ENCODE results near the gene IRF2BPL.
"Not testable (repeated sequence)": the region's sequence is repeated elsewhere in the genome, so short reads cannot be mapped to it uniquely, and the experiment has no call there.

DNA sequence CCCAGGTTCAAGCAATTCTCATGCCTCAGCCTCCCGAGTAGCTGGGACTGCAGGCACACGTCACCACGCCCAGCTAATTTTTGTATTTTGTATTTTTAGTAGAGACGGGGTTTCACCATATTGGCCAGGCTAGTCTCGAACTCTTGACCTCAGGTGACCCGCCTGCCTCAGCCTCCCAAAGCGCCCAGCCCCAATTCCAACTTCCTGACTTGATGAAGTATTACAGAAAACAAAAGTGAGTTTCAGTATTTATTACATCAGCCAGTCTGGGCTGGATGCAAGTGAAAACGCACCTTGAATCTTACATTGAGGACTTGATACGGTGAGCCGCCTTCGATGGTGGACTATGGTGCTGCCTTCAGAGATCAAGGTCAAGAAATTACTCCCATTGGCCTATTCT, 7.1 kb downstream of the IRF2BPL start:
- TF ChIP-seq, protein P1, sequence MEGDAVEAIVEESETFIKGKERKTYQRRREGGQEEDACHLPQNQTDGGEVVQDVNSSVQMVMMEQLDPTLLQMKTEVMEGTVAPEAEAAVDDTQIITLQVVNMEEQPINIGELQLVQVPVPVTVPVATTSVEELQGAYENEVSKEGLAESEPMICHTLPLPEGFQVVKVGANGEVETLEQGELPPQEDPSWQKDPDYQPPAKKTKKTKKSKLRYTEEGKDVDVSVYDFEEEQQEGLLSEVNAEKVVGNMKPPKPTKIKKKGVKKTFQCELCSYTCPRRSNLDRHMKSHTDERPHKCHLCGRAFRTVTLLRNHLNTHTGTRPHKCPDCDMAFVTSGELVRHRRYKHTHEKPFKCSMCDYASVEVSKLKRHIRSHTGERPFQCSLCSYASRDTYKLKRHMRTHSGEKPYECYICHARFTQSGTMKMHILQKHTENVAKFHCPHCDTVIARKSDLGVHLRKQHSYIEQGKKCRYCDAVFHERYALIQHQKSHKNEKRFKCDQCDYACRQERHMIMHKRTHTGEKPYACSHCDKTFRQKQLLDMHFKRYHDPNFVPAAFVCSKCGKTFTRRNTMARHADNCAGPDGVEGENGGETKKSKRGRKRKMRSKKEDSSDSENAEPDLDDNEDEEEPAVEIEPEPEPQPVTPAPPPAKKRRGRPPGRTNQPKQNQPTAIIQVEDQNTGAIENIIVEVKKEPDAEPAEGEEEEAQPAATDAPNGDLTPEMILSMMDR (IDR thresholded peaks at IDR 0.05; ENCODE audit: low read depth, low read length, missing input control), result not testable (repeated sequence)
- TF ChIP-seq, protein P2, sequence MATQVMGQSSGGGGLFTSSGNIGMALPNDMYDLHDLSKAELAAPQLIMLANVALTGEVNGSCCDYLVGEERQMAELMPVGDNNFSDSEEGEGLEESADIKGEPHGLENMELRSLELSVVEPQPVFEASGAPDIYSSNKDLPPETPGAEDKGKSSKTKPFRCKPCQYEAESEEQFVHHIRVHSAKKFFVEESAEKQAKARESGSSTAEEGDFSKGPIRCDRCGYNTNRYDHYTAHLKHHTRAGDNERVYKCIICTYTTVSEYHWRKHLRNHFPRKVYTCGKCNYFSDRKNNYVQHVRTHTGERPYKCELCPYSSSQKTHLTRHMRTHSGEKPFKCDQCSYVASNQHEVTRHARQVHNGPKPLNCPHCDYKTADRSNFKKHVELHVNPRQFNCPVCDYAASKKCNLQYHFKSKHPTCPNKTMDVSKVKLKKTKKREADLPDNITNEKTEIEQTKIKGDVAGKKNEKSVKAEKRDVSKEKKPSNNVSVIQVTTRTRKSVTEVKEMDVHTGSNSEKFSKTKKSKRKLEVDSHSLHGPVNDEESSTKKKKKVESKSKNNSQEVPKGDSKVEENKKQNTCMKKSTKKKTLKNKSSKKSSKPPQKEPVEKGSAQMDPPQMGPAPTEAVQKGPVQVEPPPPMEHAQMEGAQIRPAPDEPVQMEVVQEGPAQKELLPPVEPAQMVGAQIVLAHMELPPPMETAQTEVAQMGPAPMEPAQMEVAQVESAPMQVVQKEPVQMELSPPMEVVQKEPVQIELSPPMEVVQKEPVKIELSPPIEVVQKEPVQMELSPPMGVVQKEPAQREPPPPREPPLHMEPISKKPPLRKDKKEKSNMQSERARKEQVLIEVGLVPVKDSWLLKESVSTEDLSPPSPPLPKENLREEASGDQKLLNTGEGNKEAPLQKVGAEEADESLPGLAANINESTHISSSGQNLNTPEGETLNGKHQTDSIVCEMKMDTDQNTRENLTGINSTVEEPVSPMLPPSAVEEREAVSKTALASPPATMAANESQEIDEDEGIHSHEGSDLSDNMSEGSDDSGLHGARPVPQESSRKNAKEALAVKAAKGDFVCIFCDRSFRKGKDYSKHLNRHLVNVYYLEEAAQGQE (IDR thresholded peaks at IDR 0.05), result not testable (repeated sequence)
- TF ChIP-seq RAD21 (IDR thresholded peaks at IDR 0.05); TAF1 (conservative IDR thresholded peaks at IDR 0.05): not testable (repeated sequence)
- TF ChIP-seq, protein P3, sequence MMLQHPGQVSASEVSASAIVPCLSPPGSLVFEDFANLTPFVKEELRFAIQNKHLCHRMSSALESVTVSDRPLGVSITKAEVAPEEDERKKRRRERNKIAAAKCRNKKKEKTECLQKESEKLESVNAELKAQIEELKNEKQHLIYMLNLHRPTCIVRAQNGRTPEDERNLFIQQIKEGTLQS (IDR thresholded peaks at IDR 0.05), result not testable (repeated sequence)
